GM21447 (cell line): ENCODE results near the gene BCAS3.
"Not testable (repeated sequence)": the region's sequence is repeated elsewhere in the genome, so short reads cannot be mapped to it uniquely, and the experiment has no call there.

Experiments
- ATAC-seq: cut with Tn5 transposase; IDR thresholded peaks from one replicate; pipeline ENCODE4 v1.9.1; 2021; ENCODE audit not compliant: unreplicated experiment

The BCAS3 gene

DNA sequence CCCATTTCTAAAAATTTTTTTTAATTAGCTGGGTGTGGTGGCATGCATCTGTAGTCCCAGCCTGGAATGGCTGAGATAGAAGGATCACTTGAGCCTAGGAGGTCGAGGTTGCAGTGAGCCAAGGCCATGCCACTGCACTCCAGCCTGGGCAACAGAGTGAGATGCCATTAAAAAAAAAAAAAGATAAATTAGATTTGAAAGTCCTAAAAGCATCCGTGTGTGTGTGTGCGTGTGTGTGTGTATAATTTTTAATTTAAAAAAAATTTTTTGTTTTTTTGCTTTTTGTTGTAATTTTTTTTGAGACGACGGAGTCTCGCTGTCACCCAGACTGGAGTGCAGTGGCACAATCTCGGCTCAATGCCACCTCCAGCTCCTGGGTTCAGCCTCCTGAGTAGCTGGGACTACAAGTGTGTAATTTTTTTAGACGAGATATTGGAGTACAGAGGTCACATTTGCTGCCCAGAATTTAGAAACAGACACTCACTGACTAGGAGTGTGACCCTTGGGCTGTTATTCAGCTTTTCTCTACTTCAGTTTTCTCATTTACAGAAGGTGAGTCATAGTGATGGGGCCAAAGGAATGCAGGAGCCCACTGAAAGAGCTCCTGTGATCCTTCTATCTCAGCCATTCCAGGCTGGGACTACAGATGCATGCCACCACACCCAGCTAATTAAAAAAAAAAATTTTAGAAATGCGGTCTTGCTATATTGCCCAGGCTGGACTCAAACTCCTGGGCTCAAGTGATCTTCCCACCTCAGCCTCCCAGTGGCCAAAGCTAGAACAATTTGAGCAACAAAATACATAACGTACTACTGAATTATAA is 749.0 kb downstream of the BCAS3 start:
- no peak for ATAC-seq

- ATAC-seq = no peak
Measured at GRCh38 chr17:61427567-61427966, 749.9 kb downstream of the BCAS3 start.

DNA sequence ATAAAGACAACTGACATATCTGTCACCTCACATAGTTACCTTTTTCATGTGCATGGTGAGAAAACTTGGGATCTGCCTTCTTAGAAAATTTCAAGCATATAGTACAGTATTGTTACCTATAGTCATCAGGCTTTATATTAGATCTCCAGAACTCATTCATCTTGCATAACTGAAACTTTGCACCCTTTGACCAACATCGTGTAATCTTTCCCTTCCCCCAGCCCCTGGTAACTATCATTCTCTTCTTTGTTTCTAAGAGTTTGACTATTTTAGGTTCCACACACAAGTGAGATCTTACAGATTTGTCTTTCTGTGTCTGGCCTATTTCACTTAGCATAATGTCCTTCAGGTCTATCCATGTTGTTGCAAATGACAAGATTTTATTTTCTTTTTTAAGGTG is 751.6 kb downstream of the BCAS3 start:
- no peak for ATAC-seq

GRCh38 chr17:61429831-61430230 is 752.2 kb downstream of the BCAS3 start:
- not testable (repeated sequence) for ATAC-seq

DNA sequence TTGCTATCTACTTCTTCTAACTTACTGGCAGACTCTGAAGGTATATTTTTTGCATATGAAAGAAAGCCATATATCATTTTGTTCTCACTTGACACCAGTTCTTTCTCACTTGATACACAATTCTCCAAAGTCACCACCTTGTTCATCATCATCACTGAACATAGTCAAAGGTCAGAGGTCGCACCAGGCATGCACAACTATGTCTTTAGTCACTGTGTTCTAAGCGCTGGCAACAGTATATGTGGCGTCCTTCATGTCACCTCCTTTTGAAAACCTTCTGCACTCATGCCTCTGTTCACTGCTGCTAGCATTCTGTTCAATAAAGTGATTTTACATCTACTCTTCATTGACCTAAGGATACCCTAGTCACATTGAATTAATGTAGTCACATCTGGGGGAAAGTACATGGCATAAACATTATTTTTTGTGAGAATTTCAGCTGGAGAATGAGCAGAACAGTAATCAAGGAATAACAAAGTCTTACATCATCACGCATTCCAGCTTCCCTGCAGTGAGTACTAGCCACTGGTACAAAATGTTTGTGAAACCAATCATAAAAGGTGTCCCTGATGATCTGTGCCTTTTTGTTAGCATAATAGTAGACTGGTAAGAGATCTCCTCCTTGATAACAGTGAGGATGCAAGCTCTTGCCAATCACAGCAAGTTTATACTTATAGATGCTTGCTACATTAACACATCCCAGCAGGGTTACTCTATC is 754.1 kb downstream of the BCAS3 start:
- no peak for ATAC-seq

GRCh38 chr17:61436273-61436672 is 758.6 kb downstream of the BCAS3 start:
- ATAC-seq = no peak

DNA sequence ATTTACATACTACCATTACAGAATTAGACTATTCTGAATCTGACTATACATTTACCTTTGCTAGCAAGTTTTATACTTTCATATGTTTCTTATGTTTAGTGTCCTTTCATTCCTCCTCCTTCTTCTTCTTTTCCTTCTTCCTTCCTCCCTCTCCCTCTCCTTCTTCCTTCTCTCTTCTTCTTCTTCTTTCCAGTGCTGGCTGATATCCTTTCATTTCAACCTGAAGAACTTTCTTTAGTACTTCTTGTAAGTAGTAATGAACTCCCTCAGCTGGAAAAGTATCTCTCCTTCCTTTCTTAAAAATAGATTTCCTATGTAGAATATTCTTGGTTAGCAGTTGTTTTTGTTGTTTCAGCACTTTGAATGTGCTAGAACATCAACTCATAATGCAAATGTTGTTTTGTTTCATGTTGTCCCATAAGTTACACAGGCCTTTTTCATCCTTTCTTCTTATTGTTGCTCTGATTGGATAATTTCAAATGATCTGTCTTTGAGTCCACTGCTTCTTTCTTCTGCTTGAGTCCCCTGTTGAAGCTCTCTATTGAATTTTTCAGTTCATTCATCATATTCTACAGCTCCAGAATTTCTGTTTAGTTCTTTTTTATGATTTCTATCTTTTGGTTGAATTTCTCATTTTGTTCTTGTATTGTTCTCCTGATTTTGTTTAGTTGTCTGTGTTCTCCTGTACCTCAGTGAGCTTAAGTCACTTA is 759.5 kb downstream of the BCAS3 start:
- ATAC-seq = no peak

DNA sequence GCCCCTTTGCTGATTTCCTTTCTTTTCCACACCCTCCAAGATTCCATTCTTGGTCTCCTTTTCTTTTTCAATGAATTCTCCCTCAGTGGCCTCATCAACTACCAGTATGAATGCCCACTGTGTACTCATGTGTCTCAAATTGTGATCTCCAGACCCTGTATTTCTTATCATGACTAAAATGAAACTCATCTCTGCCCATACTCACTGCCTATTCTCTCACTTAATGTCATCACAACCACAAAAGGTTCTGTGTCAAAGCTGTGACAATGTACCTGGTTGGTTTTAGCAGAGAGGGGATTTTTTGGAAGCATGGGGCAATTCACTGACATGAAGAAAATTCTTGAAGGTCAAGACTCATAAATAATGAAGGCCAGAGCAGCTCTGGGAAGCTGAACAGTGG is 763.0 kb downstream of the BCAS3 start:
- no peak for ATAC-seq

GRCh38 chr17:61441507-61441906 is 763.9 kb downstream of the BCAS3 start:
- ATAC-seq = not testable (repeated sequence)

- no peak for ATAC-seq
Measured at GRCh38 chr17:61442136-61442775, 764.6 kb downstream of the BCAS3 start.
